ENCODE measurements around the gene HIVEP3.

HIVEP3 gene

DNA sequence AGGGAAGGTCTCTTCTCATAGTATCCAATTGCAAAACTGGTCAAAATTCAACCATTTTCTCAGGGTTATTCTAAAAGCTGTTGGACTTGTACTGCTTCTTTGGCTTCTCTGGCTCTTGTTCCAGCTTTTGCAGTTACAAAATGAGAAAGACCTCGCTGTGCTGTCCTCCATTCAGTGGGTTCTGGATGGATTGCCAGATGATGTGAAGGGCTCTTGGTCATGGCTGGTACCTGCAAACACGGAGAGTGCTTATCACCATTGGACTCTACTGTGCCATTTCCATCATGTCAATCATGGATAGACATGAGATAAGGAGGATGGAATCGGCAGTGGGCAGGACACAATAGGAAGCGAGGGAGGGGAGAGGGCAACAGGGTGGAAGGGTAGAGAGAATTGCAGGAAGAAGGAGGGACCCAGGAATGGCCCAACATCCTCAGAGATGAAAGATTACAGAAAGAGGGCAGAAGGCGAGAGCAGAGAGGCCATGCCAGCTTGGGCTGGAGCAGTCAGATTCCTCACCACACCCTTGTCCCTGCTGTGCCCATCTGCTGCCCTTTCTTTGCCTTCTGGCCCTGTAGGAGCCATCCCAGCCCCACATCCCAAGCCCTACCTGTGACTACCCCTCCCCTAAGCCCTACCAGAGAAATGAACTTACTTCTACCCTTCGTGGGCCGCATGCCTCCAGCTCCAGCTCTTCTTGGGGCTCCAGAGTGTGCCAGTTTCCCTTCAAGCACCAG is 70.3 kb downstream of the HIVEP3 start:
- no peak for DNase-seq (ENCODE audit: low read depth in 2 of 2)

DNA sequence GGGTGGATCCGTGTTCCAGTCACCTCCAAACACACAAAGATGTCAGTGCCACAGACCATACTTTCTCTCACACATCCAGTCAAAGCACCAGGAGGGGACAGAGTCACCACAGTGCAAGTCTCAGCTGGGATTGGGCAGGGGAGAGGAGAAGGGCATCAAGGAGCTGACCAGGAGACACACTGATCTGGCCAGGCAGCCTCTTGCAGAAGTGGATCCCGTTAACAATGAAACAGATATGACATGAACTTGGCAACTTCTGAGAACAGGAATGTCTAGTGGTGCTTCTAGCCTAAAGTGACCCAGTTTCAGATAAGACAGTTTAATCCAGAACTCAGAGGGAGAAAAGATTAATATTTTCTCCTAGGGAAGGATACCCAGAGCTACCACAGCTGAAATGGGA is 71.0 kb downstream of the HIVEP3 start:
- DNase-seq (ENCODE audit: low read depth in 2 of 2) = no peak

DNA sequence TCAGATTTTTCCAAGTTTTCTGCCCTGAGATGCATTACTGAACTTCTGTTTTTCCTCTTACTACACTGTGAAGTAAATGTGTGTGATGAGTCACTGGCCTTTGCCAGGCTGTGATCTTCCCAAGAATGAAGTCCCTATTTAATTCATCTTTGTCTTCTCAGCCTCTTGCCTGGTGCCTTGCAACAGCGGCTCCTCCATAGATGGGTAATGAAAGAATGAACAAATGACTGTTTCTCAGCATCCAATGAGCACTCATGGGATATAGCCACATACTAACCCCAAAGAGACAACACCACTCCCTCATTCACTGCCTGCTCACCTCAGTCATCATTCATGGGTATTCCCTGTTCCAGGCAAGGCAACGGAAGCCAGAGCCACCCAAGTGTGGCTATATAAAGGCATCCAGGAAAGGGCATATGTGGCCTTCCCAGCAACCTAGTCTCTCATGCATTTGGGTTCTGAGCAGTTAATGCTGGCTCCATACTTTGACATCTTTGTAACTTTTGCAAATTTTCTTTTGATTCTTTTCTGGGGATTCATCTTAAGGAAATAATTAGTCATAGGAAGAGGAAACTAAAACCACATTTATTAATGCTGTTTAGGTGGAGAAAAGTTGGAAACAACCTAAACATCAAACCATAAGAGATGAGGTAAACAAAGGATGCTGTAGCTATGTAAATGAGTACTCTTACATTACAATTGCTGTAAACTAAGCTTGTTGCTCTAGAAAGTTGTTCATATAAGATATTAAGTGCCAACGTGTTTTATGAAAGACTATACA is 71.9 kb downstream of the HIVEP3 start:
- DNase-seq (ENCODE audit: low read depth in 2 of 2) = no peak

DNA sequence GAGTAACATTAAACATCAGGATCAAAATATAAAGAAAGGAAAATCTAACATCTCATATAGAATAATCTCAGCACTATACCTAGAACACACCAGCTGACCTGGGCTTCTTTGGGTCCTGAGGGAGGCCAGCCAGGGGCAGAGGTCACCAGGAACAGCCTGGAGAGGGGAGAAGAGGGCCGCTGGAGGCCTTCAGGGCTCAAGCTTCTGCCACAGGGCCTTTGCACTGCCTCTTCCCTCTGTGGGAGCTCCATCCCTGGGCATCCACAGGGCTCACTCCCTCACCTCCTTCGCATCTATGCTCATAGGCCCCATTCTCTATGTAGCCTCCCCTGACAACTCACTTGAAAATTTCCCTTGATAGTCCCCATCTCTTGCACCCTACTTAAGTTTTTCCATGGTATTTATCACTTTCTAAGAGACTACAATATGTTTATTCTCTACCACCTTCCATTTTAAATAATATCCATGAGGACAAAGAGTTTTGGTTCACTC is 73.9 kb downstream of the HIVEP3 start:
- DNase-seq (ENCODE audit: low read depth in 2 of 2) = no peak

DNA sequence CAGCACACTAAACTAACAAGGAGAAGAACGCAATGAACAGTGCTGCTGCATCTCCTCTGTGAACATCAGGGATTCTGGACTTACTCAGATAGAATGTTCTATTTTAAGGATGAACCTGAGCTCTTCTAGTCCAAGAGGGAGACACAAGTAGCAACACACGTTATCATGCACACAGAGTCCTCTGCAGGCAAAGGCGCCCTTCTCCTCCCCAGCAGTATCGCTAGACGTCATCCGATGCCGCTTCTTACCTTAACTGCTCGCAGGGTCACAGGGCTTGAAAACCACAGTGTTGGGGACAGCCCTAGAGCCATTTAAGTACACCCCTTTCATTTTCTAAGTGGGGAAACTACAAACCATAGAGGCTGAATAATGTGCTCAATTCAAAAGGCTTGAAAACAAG is 74.5 kb downstream of the HIVEP3 start:
- no peak for DNase-seq (ENCODE audit: low read depth in 2 of 2)

DNA sequence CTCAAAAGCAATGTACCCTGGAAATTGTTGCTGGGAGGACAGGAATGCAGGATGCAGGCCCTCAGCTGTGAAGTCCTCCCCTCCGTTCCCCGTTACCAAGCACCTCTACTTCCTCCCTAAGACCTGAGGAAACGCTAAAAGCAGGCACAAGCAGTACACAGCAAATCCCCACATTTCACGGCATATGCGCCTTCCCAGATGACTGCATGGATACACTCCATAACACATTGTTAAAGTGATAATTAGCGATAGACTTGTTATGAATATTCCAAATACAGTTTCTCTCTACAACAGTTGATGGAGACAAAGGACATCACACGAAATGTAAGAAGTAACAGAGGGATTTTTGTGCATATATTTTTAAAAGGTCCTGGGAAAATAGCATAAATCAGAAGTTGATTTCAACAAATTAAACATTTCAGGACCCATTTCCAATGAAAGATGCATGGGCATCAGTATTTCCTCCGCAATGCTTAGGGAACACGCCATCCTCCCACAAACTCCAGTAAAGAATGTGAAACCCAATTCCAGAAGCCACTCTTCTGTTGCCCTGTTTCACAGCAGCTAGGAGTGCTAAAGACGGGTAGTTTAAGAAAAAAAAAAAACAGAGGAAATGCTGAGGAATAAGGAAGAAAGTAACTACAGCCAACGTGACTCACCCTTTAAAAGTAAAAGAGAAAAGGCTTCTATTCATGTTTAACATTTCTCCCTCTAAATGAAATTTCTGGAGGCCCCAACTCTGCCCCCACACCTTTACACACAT is 75.5 kb downstream of the HIVEP3 start:
- no peak for DNase-seq (ENCODE audit: low read depth in 2 of 2)

DNA sequence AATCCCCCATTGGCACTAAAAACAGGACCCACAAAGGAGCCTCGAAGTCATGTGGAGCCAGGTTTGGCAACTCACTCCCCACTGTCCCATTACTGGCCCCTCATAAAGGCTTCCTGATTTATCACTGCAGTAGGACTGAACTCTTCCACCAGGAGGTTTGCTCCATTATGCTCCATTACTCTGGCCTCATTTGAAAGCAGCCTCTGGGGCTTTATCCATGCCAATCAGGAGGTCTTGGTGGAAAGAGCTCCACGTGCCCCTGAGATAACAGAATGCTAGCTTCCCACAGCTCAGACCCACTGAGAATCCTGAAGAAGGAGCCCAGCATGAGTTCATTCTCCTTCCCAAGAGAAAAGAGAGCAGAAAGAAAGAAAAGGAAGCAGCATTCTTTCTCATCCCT is 76.4 kb downstream of the HIVEP3 start:
- DNase-seq (ENCODE audit: low read depth in 2 of 2) = no peak

DNA sequence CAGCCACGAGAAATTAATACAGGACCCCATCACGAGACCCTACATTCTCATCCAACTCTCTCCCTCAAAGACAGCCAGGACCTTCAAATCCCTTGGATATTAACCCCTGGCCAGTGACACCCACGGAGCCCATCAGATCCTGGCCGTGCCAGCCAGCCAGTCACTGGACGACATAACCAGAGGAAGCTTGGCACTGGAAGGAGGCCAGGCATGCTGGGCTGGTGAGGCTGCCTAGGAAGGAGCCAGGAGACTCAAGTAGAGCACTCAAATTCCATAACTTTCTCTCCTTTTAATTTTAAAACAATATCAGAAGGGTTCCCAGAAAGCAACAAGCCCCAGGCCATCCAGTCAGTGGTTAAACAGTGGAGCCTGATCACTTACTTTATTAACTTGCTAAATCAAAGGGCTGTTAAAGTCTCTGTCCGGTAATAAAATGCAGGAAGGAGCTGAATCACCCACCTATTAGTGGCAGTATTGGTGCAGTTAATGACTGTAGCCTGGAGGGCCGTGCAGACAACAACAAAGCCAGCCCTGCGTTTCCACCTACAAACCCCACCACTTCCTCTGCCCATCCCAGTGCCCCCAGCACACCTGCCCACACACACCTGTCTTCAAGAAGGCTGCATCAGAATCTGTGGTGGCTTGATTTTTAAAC is 78.0 kb downstream of the HIVEP3 start:
- no peak for DNase-seq (ENCODE audit: low read depth in 2 of 2)

DNA sequence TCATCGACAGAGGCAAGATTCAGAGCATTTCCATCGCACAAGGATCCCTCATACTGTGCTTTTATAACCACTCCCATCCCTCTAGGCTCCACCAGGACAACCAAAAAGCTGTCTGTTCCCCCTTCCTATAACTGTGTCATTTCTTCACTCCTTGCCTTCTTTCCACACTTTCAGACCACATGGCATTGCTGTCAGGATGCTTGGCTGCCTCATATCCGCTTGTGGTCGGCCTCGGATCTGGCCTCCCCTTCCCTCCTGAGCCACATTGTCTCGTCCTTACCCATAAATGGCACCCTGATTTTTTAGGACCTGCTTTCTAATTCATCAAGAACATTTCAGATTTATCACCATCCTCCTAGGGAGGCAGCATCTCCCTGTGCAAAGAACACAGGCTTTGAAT is 80.5 kb downstream of the HIVEP3 start:
- DNase-seq (ENCODE audit: low read depth in 2 of 2) = no peak

DNA sequence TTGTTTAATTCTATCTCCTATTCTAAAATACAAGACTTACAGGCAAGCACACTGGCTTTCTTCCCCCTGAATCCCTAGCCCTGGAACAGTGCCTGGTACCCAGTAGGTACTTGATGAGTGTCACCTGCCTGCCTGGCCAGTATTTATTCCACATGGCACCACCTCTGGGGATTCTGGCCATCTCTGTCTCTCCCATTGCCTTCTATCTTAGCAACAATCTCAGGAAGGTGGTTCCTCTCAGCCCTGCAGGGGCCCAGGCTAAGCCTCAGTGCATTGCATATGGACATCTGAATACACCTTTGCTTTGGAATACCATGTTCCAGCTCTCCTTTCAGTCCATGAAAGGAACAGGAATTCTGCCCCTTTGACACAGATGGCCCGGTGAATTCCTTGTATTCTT is 81.0 kb downstream of the HIVEP3 start:
- DNase-seq (ENCODE audit: low read depth in 2 of 2) = no peak

DNA sequence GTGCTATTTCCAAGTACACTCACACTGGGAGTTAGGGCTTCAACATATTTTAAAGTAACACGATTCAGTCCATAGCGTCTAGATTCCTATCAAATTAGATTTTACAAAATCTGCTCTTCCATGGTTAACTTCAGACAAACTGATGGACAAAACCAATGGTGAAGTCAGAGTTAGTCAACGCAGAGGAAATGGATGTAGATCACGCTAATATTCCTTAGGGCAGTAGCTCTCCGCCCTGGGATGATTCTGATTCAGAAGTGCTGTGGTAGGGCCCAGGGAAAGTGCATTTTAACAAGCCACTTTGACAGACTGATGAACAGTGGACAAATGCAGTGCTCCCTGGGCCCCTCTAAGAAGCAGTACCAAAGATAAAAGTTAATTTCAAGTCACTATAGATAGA is 83.2 kb downstream of the HIVEP3 start:
- DNase-seq (ENCODE audit: low read depth in 2 of 2) = no peak

DNA sequence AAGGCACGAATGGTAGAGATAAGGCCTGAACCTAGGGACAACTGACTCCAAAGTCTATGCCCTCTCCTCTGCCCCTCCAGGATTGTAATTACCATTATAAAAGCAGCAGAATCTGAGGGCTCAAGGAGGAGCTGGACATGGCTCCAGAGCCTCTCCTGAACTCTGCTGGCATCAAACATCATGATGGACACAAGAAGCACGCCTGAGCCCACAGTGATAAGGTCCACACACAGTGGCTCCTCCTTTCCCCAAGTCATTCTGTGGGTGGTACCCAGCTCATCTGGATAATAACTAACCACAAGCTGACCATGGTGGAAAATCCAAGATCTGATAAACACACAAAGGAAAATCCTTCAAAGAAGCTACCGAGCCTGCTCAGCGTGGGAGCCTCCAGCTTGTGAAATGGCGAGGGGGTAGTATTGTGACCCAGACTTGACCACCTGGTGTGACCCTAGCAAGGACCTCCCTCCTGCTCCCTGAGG is 85.2 kb downstream of the HIVEP3 start:
- DNase-seq (ENCODE audit: low read depth in 2 of 2) = no peak

DNA sequence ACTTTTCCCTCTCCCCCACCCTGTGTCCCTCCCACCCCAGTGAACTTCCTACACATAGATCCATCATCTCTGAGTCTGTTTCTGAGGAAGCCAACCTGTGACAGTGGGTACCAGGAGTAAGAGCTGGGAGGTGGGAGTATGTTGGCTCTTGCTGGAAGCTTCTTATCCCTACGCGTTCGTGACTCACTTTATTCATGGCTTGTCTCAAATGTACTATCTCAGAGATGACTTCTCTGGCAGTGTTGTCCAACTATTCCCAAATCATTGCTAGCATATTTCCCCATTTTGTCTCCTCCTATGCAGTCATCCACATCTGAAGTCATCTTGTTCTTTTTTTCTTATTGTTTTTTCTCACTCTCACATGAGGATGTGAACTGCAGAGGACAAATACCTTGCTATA is 88.0 kb downstream of the HIVEP3 start:
- DNase-seq (ENCODE audit: low read depth in 2 of 2) = no peak

DNA sequence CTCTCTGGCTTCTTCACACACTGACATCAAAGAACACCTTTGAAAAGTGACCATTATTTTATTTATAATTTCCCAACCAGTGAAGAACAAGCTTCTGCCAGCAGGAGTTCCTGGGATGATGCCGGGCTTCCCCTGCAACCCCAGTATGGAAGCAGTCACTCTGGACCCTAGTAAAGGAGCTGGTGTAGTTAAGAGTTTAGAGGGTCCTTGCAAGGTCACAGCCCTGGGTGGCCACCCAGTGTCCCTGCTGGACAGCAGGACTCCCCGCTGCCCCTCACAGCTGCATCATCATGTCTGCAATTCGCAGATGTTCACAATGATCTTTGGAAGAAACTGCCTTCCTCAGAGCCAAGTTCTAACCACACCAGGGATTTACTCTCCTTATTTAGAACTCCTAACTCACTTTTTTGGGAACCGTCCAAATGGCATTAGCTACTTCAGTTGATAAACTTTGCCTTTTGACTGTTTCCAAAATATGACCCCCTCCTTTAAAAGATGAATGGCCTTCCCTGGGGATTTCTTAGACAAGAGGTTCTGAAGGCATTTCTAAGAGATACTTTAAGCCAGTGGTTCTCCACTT is 90.6 kb downstream of the HIVEP3 start:
- no peak for DNase-seq (ENCODE audit: low read depth in 2 of 2)

DNA sequence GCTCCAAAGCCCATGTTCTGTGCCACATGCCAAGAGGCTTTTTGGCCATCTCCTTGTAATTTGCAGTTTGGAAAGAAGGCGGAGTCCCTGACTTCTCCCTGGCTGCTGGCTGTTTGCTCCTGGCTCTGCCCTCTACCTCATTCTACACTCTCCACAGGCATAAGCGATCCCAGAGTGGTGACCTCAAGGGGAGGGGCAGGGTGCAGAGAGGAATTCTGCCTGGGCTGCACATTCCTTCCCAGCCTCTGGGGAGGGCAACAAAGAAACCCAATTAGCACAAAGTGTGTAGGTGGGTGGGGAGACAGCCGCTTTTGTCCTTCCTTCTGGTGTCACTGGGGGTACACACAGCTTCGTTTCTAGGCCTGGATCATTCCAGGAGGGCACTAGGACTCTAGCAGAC is 95.3 kb downstream of the HIVEP3 start:
- no peak for DNase-seq (ENCODE audit: low read depth in 2 of 2)

DNA sequence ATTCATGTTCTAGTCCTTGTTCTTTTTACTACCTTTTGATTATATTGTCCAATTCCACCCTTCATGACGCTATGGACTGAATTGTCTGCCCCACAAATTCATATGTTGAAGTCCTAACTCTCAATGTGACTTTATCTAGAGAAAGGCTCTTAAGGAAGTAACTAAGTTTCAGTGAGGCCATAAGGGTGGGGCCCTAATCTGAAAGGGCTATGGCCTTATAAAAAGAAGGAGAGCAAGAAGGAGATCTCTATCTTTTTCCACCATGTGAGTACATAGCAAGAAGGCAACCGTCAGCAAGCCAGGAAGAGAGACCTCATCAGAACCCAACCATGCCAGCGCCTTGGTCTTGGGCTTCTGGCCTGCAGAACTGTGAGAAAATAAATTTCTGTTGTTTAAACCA is 95.9 kb downstream of the HIVEP3 start:
- DNase-seq (ENCODE audit: low read depth in 2 of 2) = no peak

DNA sequence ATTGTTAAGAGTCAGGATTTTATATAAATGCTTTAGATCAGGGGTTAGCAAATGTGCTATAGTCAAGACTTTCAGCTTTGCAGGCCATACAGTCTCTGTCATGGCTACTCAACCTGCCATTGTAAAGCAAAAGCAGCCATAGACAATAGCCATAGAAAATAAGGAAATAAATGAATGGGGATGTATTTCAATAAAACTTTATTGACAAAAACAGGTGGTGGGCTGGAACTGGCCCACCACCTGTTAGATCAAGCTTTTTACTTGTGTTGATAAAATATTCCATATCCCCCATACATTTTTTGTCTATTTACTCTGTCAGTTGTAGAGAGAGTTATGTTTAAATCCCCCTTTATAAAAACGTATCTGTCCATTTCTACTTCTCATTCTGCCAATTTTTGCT is 98.9 kb downstream of the HIVEP3 start:
- no peak for DNase-seq (ENCODE audit: low read depth in 2 of 2)

DNA sequence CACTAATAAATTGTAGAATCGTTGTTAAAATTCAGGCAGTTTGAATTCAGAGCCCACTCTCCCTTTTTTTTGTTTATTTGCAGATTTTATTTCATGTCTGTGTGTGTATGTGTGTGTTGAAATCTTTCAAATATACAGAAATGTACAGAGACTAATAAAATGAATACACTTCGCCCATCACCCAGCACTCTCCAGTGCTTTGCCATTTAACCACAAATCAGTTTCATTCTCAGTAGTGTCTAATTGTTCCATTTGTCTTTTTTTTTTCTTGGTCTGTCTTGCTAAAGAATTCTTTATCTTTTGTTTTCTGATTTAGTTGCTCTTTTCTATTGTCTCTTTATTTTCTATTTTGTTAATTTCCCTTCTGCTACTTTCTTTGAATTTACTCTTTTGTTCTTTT is 99.7 kb downstream of the HIVEP3 start:
- no peak for DNase-seq (ENCODE audit: low read depth in 2 of 2)

DNA sequence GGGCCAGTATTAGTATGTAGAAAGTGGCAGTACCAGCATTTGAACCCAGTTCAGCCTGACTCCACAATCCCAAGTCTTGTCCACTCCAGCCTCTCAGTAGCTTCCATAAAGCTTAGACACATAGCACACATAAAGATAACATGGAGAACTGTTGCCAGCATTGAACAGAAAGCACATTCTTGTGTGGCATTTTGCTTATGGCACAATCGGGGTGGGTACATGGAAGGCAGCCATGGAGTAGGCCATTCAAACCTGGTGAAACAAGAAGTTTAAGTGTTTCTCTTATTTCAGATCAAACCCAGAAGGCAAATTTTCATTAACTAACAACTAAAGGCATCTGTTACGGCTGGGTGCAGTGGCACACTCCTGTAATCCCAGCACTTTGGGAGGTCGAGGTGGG is 102.7 kb downstream of the HIVEP3 start:
- DNase-seq (ENCODE audit: low read depth in 2 of 2) = no peak

DNA sequence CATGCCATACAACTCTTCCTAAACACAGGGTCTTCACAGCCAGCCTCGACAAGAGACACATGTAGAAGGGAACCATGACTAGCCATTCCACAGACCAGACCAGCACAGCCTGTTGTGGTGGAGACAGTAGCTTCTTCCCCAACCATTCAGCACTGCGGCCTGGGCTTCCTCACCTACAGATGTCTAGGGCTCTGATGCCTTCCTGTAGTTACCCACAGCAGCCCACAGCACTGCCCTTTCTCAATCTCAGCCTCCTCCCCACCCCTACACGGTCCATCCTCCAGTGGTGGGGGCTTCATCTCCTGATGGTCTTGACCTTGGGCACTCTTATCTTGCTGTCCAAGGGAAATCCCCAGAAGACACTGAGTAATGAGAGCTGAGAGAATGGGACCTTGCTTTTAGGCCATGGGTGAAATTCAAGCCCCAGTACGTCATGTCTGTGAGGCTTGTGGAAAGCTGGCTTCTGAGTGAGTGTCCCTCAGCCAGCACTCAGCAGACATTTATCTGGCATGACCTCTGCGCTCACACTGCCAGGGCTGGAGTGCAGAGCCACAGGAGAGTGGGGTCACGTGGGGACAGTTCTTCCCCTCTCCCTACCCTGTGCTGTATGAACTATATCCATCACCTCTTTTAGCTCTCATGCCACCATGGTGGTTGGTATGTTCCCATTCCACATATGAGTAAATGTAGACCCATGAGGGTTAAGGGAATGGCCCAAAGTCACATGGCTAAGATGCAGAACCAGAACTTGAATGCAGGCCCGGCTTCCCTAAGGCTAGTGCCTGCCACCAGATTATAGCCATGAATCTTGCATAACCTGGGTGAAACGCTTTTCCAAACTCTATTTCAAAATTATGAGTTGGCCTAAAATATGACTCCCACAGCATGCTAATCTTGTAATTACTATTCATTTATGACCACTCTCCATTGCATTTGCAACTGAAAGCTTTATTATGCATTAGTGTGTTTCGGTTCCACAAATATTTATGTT is 104.7 kb downstream of the HIVEP3 start:
- DNase-seq (ENCODE audit: low read depth in 2 of 2) = no peak

Data from stimulated activated CD8-positive, alpha-beta memory T cell treated with anti-CD3 and anti-CD28 coated beads, Interleukin-15, amount 100 ng/mL, for 48 hours (primary cell).